Measurements from ENCODE around the gene ADD3. TPM values are rescaled to one million over a fixed set of nuclear protein-coding genes. Genes with fewer than 3 reads are reported as not detected.

The ADD3 gene
- total and polyA plus RNA-seq, 4 experiments from 2014 or later = 365 to 613 (median 449) TPM

- POLR2A ChIA-PET (ENCODE audit: partially characterized antibody) = interaction anchor here (0.6 to 7.1 kb wide), 6 partner anchors 10 to 164 kb away, joined by 3 to 116 read pairs (median 4); partner anchors contain the start of gene ADD3
These were observed 66.1 kb downstream of the ADD3 start for GRCh38 chr10:110073896-110074295.

GRCh38 chr10:110074298-110074697 is 66.5 kb downstream of the ADD3 start:
- no peak overlapping the region for H3K27ac ChIP-seq (ENCODE audit: low read depth, low read length)
- peak overlapping the region in 7 of 8 donors; percentile 1 to 81 (median 72) for H3K4me3 Mint-ChIP-seq
- DNase-seq = no peak

More at GRCh38 chr10:110073896-110074295, 66.1 kb downstream of the ADD3 start:
- intact Hi-C loops (cut with micrococcal nuclease) = loop anchor here (5.0 kb wide), 1 partner anchor 33 kb away; no protein-coding TSS in a partner anchor
- Mint-ChIP-seq H3K4me1 (peaks cover 66 to 94% (median 81%) of the 10 kb centered on the region in 4 donors), H3K9me3 (no peaks in the 10 kb centered on the region), H3K27me3 (no peaks in the 10 kb centered on the region), H3K27ac (peak overlapping the region; percentile 71 to 91 (median 85)), H3K4me3 (peak overlapping the region in 7 of 8 donors; percentile 4 to 81 (median 65)), H3K36me3 (peaks cover 3 to 4% of the 10 kb centered on the region in 2 donors)
- Histone ChIP-seq H3K4me3 (ENCODE audit: low read length in 2 of 2) (no peak overlapping the region), H3K27me3 (ENCODE audit: insufficient read depth, low read length) (no peaks in the 10 kb centered on the region), H3K27ac (ENCODE audit: low read depth, low read length) (no peak overlapping the region), H3K9me3 (ENCODE audit: control insufficient read depth in 1 of 2, low read length in 2 of 2) (no peaks in the 10 kb centered on the region), H3K4me1 (ENCODE audit: insufficient read depth, low read length) (peaks cover 100% of the 10 kb centered on the region), H3K36me3 (ENCODE audit: insufficient read depth, low read length) (no peaks in the 10 kb centered on the region)
- CTCF ChIA-PET (ENCODE audit: partially characterized antibody) = interaction anchor here (0.6 to 3.6 kb wide), 8 partner anchors 8 to 134 kb away, joined by 3 to 19 read pairs (median 4); no protein-coding TSS in a partner anchor
- no peak for DNase-seq

GRCh38 chr10:110074758-110075671 is 67.2 kb downstream of the ADD3 start:
- ChIA-PET CTCF (ENCODE audit: partially characterized antibody) (interaction anchor here (0.7 to 3.6 kb wide), 5 partner anchors 12 to 64 kb away, joined by 4 to 19 read pairs (median 4); no protein-coding TSS in a partner anchor), POLR2A (ENCODE audit: partially characterized antibody) (interaction anchor here (0.6 to 7.1 kb wide), 9 partner anchors 15 to 165 kb away, joined by 3 to 116 read pairs (median 3); partner anchors contain the start of gene ADD3)
- intact Hi-C loops (cut with micrococcal nuclease) = loop anchor here (5.0 kb wide), 3 partner anchors 32 to 163 kb away; partner anchors contain the start of gene MXI1
- Histone ChIP-seq H3K4me1 (ENCODE audit: insufficient read depth, low read length) (peaks cover 100% of the 10 kb centered on the region), H3K27me3 (ENCODE audit: insufficient read depth, low read length) (no peaks in the 10 kb centered on the region), H3K27ac (ENCODE audit: low read depth, low read length) (no peak overlapping the region), H3K4me3 (ENCODE audit: low read length in 2 of 2) (no peak overlapping the region), H3K9me3 (ENCODE audit: control insufficient read depth in 1 of 2, low read length in 2 of 2) (no peaks in the 10 kb centered on the region), H3K36me3 (ENCODE audit: insufficient read depth, low read length) (no peaks in the 10 kb centered on the region)
- Mint-ChIP-seq H3K27ac (peak overlapping the region; percentile 64 to 90 (median 80)), H3K36me3 (peaks cover 6% of the 10 kb centered on the region in 2 donors), H3K9me3 (no peaks in the 10 kb centered on the region), H3K4me1 (peaks cover 66 to 92% (median 80%) of the 10 kb centered on the region in 4 donors), H3K27me3 (no peaks in the 10 kb centered on the region), H3K4me3 (peak overlapping the region in 7 of 8 donors; percentile 14 to 81 (median 69))
- no peak for DNase-seq

More at GRCh38 chr10:110074298-110074697, 66.5 kb downstream of the ADD3 start:
- H3K36me3 Mint-ChIP-seq = peaks cover 6% of the 10 kb centered on the region in 2 donors
- ChIA-PET POLR2A (ENCODE audit: partially characterized antibody) (interaction anchor here (0.6 to 7.1 kb wide), 6 partner anchors 10 to 164 kb away, joined by 3 to 116 read pairs (median 4); partner anchors contain the start of gene ADD3), CTCF (ENCODE audit: partially characterized antibody) (interaction anchor here (0.6 to 3.6 kb wide), 7 partner anchors 11 to 134 kb away, joined by 3 to 19 read pairs (median 4); no protein-coding TSS in a partner anchor)
- H3K27me3 Mint-ChIP-seq = no peaks in the 10 kb centered on the region
- Histone ChIP-seq H3K27me3 (ENCODE audit: insufficient read depth, low read length) (no peaks in the 10 kb centered on the region), H3K4me3 (ENCODE audit: low read length in 2 of 2) (no peak overlapping the region), H3K36me3 (ENCODE audit: insufficient read depth, low read length) (no peaks in the 10 kb centered on the region), H3K4me1 (ENCODE audit: insufficient read depth, low read length) (peaks cover 100% of the 10 kb centered on the region), H3K9me3 (ENCODE audit: control insufficient read depth in 1 of 2, low read length in 2 of 2) (no peaks in the 10 kb centered on the region)
- peak overlapping the region; percentile 71 to 91 (median 85) for H3K27ac Mint-ChIP-seq
- H3K4me1 Mint-ChIP-seq = peaks cover 67 to 94% (median 82%) of the 10 kb centered on the region in 4 donors
- intact Hi-C loops (cut with micrococcal nuclease) = loop anchor here (5.0 kb wide), 1 partner anchor 33 kb away; no protein-coding TSS in a partner anchor
- no peaks in the 10 kb centered on the region for H3K9me3 Mint-ChIP-seq

- H3K4me1 ChIP-seq (ENCODE audit: insufficient read depth, low read length) = peaks cover 100% of the 10 kb centered on the region
- no peak overlapping the region for H3K27ac ChIP-seq (ENCODE audit: low read depth, low read length)
- H3K4me3 Mint-ChIP-seq = peak overlapping the region in 6 of 8 donors; percentile 66 to 81 (median 70)
- no peak overlapping the region for H3K4me3 ChIP-seq (ENCODE audit: low read length in 2 of 2)
- intact Hi-C loops (cut with micrococcal nuclease) = loop anchor here (2.0 to 5.0 kb wide), 3 partner anchors 17 to 163 kb away; partner anchors contain the start of gene MXI1
- no peak for DNase-seq
- peaks cover 66 to 92% (median 80%) of the 10 kb centered on the region in 4 donors for H3K4me1 Mint-ChIP-seq
- H3K27me3 Mint-ChIP-seq = no peaks in the 10 kb centered on the region
- ChIA-PET POLR2A (ENCODE audit: partially characterized antibody) (interaction anchor here (1.2 to 7.1 kb wide), 7 partner anchors 10 to 166 kb away, joined by 3 to 116 read pairs (median 7); partner anchors contain the start of gene ADD3), CTCF (ENCODE audit: partially characterized antibody) (interaction anchor here (1.6 to 3.6 kb wide), 3 partner anchors 12 to 67 kb away, joined by 7 to 19 read pairs (median 10); no protein-coding TSS in a partner anchor)
- peaks cover 6 to 7% of the 10 kb centered on the region in 2 donors for H3K36me3 Mint-ChIP-seq
- H3K27ac Mint-ChIP-seq = peak overlapping the region in 6 of 7 donors; percentile 64 to 84 (median 80)
- H3K27me3 ChIP-seq (ENCODE audit: insufficient read depth, low read length) = no peaks in the 10 kb centered on the region
- no peaks in the 10 kb centered on the region for H3K9me3 ChIP-seq (ENCODE audit: control insufficient read depth in 1 of 2, low read length in 2 of 2)
- no peaks in the 10 kb centered on the region for H3K36me3 ChIP-seq (ENCODE audit: insufficient read depth, low read length)
- H3K9me3 Mint-ChIP-seq = no peaks in the 10 kb centered on the region
These were observed 67.9 kb downstream of the ADD3 start for GRCh38 chr10:110075686-110076085.

- no peaks in the 10 kb centered on the region for H3K9me3 ChIP-seq (ENCODE audit: control insufficient read depth in 1 of 2, low read length in 2 of 2)
- peaks cover 69 to 92% (median 81%) of the 10 kb centered on the region in 4 donors for H3K4me1 Mint-ChIP-seq
- peak; percentile 59 to 73 (median 66) for DNase-seq
- peak overlapping the region; percentile 87 to 96 (median 92) for H3K4me3 Mint-ChIP-seq
- POLR2A ChIA-PET (ENCODE audit: partially characterized antibody) = interaction anchor here (0.5 to 7.1 kb wide), 28 partner anchors 8 to 193 kb away, joined by 3 to 116 read pairs (median 4); partner anchors contain the start of gene ADD3
- H3K9me3 Mint-ChIP-seq = no peaks in the 10 kb centered on the region
- H3K27me3 ChIP-seq (ENCODE audit: insufficient read depth, low read length) = no peaks in the 10 kb centered on the region
- intact Hi-C loops (cut with micrococcal nuclease) = loop anchor here (1.0 to 5.0 kb wide), 5 partner anchors 7 to 164 kb away; partner anchors contain the start of gene MXI1
- H3K27me3 Mint-ChIP-seq = no peaks in the 10 kb centered on the region
- peak overlapping the region; percentile 48 to 53 for H3K4me3 ChIP-seq (ENCODE audit: low read length in 2 of 2)
- peaks cover 100% of the 10 kb centered on the region for H3K4me1 ChIP-seq (ENCODE audit: insufficient read depth, low read length)
- CTCF ChIA-PET (ENCODE audit: partially characterized antibody) = interaction anchor here (0.5 to 3.3 kb wide), 14 partner anchors 9 to 193 kb away, joined by 3 to 18 read pairs (median 5); no protein-coding TSS in a partner anchor
- peaks cover 6 to 9% of the 10 kb centered on the region in 2 donors for H3K36me3 Mint-ChIP-seq
- peak overlapping the region; percentile 59 for H3K27ac ChIP-seq (ENCODE audit: low read depth, low read length)
- peak overlapping the region; percentile 89 to 98 (median 92) for H3K27ac Mint-ChIP-seq
- H3K36me3 ChIP-seq (ENCODE audit: insufficient read depth, low read length) = no peaks in the 10 kb centered on the region
These were observed 69.0 kb downstream of the ADD3 start for GRCh38 chr10:110076559-110077318.

Measured in CD4-positive, alpha-beta memory T cell (primary cell).